ENCODE data around the gene SPHK1.

SPHK1 gene

GRCh38 chr17:76404256-76404655, 19.8 kb downstream of the SPHK1 start:
- no peaks in the 10 kb centered on the region for H3K9me3 ChIP-seq (ENCODE audit: control insufficient read depth in 1 of 2, low read length in 2 of 2)
- no peaks in the 10 kb centered on the region for H3K27me3 ChIP-seq (ENCODE audit: low read depth, low read length)
- peaks cover 0 to 15% of the 10 kb centered on the region in 2 donors for H3K4me1 ChIP-seq (ENCODE audit: control insufficient read depth in 1 of 2, insufficient read depth in 2 of 2, low read length in 2 of 2)
- no peak overlapping the region for H3K4me3 ChIP-seq (ENCODE audit: low read depth in 1 of 2, low read length in 2 of 2)
- H3K27ac ChIP-seq (ENCODE audit: low read length), result no peak overlapping the region
- peaks cover 35 to 41% of the 10 kb centered on the region in 2 donors for H3K36me3 ChIP-seq (ENCODE audit: control insufficient read depth in 1 of 2, insufficient read depth in 2 of 2, low read length in 2 of 2)

GRCh38 chr17:76404976-76405563, 20.7 kb downstream of the SPHK1 start:
- no peaks in the 10 kb centered on the region for H3K27me3 ChIP-seq (ENCODE audit: low read depth, low read length)

GRCh38 chr17:76405607-76405966, 21.2 kb downstream of the SPHK1 start:
- Histone ChIP-seq H3K9me3 (ENCODE audit: control insufficient read depth in 1 of 2, low read length in 2 of 2) (no peaks in the 10 kb centered on the region), H3K4me1 (ENCODE audit: control insufficient read depth in 1 of 2, insufficient read depth in 2 of 2, low read length in 2 of 2) (peaks cover 0 to 15% of the 10 kb centered on the region in 2 donors), H3K4me3 (ENCODE audit: low read depth in 1 of 2, low read length in 2 of 2) (no peak overlapping the region), H3K36me3 (ENCODE audit: control insufficient read depth in 1 of 2, insufficient read depth in 2 of 2, low read length in 2 of 2) (peaks cover 22 to 31% of the 10 kb centered on the region in 2 donors), H3K27ac (ENCODE audit: low read length) (no peak overlapping the region), H3K27me3 (ENCODE audit: low read depth, low read length) (no peaks in the 10 kb centered on the region)

More at GRCh38 chr17:76404976-76405563, 20.7 kb downstream of the SPHK1 start:
- H3K27ac ChIP-seq (ENCODE audit: low read length), result no peak overlapping the region
- peaks cover 0 to 15% of the 10 kb centered on the region in 2 donors for H3K4me1 ChIP-seq (ENCODE audit: control insufficient read depth in 1 of 2, insufficient read depth in 2 of 2, low read length in 2 of 2)
- no peak overlapping the region for H3K4me3 ChIP-seq (ENCODE audit: low read depth in 1 of 2, low read length in 2 of 2)
- no peaks in the 10 kb centered on the region for H3K9me3 ChIP-seq (ENCODE audit: control insufficient read depth in 1 of 2, low read length in 2 of 2)
- peaks cover 27 to 36% of the 10 kb centered on the region in 2 donors for H3K36me3 ChIP-seq (ENCODE audit: control insufficient read depth in 1 of 2, insufficient read depth in 2 of 2, low read length in 2 of 2)

- Histone ChIP-seq H3K36me3 (ENCODE audit: control insufficient read depth in 1 of 2, insufficient read depth in 2 of 2, low read length in 2 of 2) (peaks cover 21 to 26% of the 10 kb centered on the region in 2 donors), H3K27ac (ENCODE audit: low read length) (no peak overlapping the region), H3K4me1 (ENCODE audit: control insufficient read depth in 1 of 2, insufficient read depth in 2 of 2, low read length in 2 of 2) (peaks cover 0 to 15% of the 10 kb centered on the region in 2 donors)
These were observed 21.7 kb downstream of the SPHK1 start for GRCh38 chr17:76405967-76406647.

GRCh38 chr17:76407509-76407908, 23.1 kb downstream of the SPHK1 start:
- no peaks in the 10 kb centered on the region for H3K27me3 ChIP-seq (ENCODE audit: low read depth, low read length)
- H3K4me1 ChIP-seq (ENCODE audit: control insufficient read depth in 1 of 2, insufficient read depth in 2 of 2, low read length in 2 of 2), result peaks cover 0 to 15% of the 10 kb centered on the region in 2 donors
- no peak overlapping the region for H3K27ac ChIP-seq (ENCODE audit: low read length)
- no peaks in the 10 kb centered on the region for H3K9me3 ChIP-seq (ENCODE audit: control insufficient read depth in 1 of 2, low read length in 2 of 2)
- no peak overlapping the region for H3K4me3 ChIP-seq (ENCODE audit: low read depth in 1 of 2, low read length in 2 of 2)
- H3K36me3 ChIP-seq (ENCODE audit: control insufficient read depth in 1 of 2, insufficient read depth in 2 of 2, low read length in 2 of 2), result peaks cover 14 to 15% of the 10 kb centered on the region in 2 donors

More at GRCh38 chr17:76405967-76406647, 21.7 kb downstream of the SPHK1 start:
- Histone ChIP-seq H3K4me3 (ENCODE audit: low read depth in 1 of 2, low read length in 2 of 2) (no peak overlapping the region), H3K9me3 (ENCODE audit: control insufficient read depth in 1 of 2, low read length in 2 of 2) (no peaks in the 10 kb centered on the region), H3K27me3 (ENCODE audit: low read depth, low read length) (no peaks in the 10 kb centered on the region)

GRCh38 chr17:76408037-76408849, 23.8 kb downstream of the SPHK1 start:
- no peaks in the 10 kb centered on the region for H3K27me3 ChIP-seq (ENCODE audit: low read depth, low read length)
- peaks cover 0 to 15% of the 10 kb centered on the region in 2 donors for H3K4me1 ChIP-seq (ENCODE audit: control insufficient read depth in 1 of 2, insufficient read depth in 2 of 2, low read length in 2 of 2)
- H3K4me3 ChIP-seq (ENCODE audit: low read depth in 1 of 2, low read length in 2 of 2), result no peak overlapping the region
- no peak overlapping the region for H3K27ac ChIP-seq (ENCODE audit: low read length)
- peaks cover 10 to 13% of the 10 kb centered on the region in 2 donors for H3K36me3 ChIP-seq (ENCODE audit: control insufficient read depth in 1 of 2, insufficient read depth in 2 of 2, low read length in 2 of 2)
- H3K9me3 ChIP-seq (ENCODE audit: control insufficient read depth in 1 of 2, low read length in 2 of 2), result no peaks in the 10 kb centered on the region

- Histone ChIP-seq H3K27ac (ENCODE audit: low read length) (no peak overlapping the region), H3K4me1 (ENCODE audit: control insufficient read depth in 1 of 2, insufficient read depth in 2 of 2, low read length in 2 of 2) (peaks cover 6 to 23% of the 10 kb centered on the region in 2 donors), H3K27me3 (ENCODE audit: low read depth, low read length) (no peaks in the 10 kb centered on the region)
These were observed 26.0 kb downstream of the SPHK1 start for GRCh38 chr17:76410328-76410965.

GRCh38 chr17:76411247-76411646, 26.8 kb downstream of the SPHK1 start:
- Histone ChIP-seq H3K4me1 (ENCODE audit: control insufficient read depth in 1 of 2, insufficient read depth in 2 of 2, low read length in 2 of 2) (peaks cover 6 to 16% of the 10 kb centered on the region in 2 donors), H3K36me3 (ENCODE audit: control insufficient read depth in 1 of 2, insufficient read depth in 2 of 2, low read length in 2 of 2) (peaks cover 0 to 3% of the 10 kb centered on the region in 2 donors)

More at GRCh38 chr17:76410328-76410965, 26.0 kb downstream of the SPHK1 start:
- Histone ChIP-seq H3K36me3 (ENCODE audit: control insufficient read depth in 1 of 2, insufficient read depth in 2 of 2, low read length in 2 of 2) (peaks cover 0 to 3% of the 10 kb centered on the region in 2 donors), H3K9me3 (ENCODE audit: control insufficient read depth in 1 of 2, low read length in 2 of 2) (no peaks in the 10 kb centered on the region), H3K4me3 (ENCODE audit: low read depth in 1 of 2, low read length in 2 of 2) (no peak overlapping the region)

GRCh38 chr17:76414334-76415295, 30.2 kb downstream of the SPHK1 start:
- Histone ChIP-seq H3K27me3 (ENCODE audit: low read depth, low read length) (no peaks in the 10 kb centered on the region), H3K9me3 (ENCODE audit: control insufficient read depth in 1 of 2, low read length in 2 of 2) (no peaks in the 10 kb centered on the region), H3K27ac (ENCODE audit: low read length) (no peak overlapping the region), H3K36me3 (ENCODE audit: control insufficient read depth in 1 of 2, insufficient read depth in 2 of 2, low read length in 2 of 2) (peaks cover 0 to 5% of the 10 kb centered on the region in 2 donors), H3K4me1 (ENCODE audit: control insufficient read depth in 1 of 2, insufficient read depth in 2 of 2, low read length in 2 of 2) (peaks cover 6 to 17% of the 10 kb centered on the region in 2 donors), H3K4me3 (ENCODE audit: low read depth in 1 of 2, low read length in 2 of 2) (no peak overlapping the region)

More at GRCh38 chr17:76411247-76411646, 26.8 kb downstream of the SPHK1 start:
- H3K27ac ChIP-seq (ENCODE audit: low read length), result no peak overlapping the region
- no peak overlapping the region for H3K4me3 ChIP-seq (ENCODE audit: low read depth in 1 of 2, low read length in 2 of 2)
- H3K9me3 ChIP-seq (ENCODE audit: control insufficient read depth in 1 of 2, low read length in 2 of 2), result no peaks in the 10 kb centered on the region
- no peaks in the 10 kb centered on the region for H3K27me3 ChIP-seq (ENCODE audit: low read depth, low read length)

GRCh38 chr17:76415786-76416185, 31.4 kb downstream of the SPHK1 start:
- H3K9me3 ChIP-seq (ENCODE audit: control insufficient read depth in 1 of 2, low read length in 2 of 2), result no peaks in the 10 kb centered on the region
- peaks cover 0 to 3% of the 10 kb centered on the region in 2 donors for H3K36me3 ChIP-seq (ENCODE audit: control insufficient read depth in 1 of 2, insufficient read depth in 2 of 2, low read length in 2 of 2)
- peaks cover 6 to 29% of the 10 kb centered on the region in 2 donors for H3K4me1 ChIP-seq (ENCODE audit: control insufficient read depth in 1 of 2, insufficient read depth in 2 of 2, low read length in 2 of 2)
- H3K4me3 ChIP-seq (ENCODE audit: low read depth in 1 of 2, low read length in 2 of 2), result no peak overlapping the region
- H3K27me3 ChIP-seq (ENCODE audit: low read depth, low read length), result no peaks in the 10 kb centered on the region
- H3K27ac ChIP-seq (ENCODE audit: low read length), result no peak overlapping the region
